ENCODE data around the gene TACR2.
A peak's percentile ranks its signal among the peaks of the same experiment; 100 is the strongest.

TACR2 gene

DNA sequence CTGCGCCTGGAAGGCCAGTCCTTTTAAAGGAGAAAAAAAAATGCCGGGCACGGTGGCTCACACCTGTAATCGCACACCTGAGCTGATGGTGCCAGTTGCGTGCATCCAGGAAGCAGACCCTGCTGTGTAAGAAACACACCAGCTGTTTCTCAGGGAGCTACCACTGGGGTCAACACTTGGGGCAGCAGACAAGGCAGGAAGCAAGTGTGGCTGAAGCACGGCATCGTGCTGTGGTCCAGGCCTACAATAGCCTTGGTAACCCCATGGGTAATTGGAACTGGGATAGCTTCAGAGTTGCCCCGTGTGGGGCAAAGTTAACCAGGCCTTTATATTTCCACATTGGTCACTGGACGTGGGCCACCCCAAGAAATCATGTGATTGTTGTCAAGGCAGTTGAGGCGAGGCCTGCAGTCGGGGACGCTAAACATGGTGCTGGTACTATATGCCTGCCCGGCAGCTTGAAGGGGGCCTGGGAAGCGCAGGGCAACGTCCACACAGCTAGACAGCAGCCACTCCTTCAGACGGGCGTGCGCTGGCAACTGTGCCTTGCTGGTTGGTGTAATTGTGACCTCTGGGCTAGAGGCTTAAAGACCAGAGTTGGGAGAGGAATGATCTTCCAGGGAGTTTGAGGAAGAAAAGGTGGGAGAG lies 2.5 kb upstream of the TACR2 start:
- DNase-seq (ENCODE audit: low spot score), result no peak

GRCh38 chr10:69418052-69418752 lies 1.5 kb upstream of the TACR2 start:
- no peak for DNase-seq (ENCODE audit: low spot score)

DNA sequence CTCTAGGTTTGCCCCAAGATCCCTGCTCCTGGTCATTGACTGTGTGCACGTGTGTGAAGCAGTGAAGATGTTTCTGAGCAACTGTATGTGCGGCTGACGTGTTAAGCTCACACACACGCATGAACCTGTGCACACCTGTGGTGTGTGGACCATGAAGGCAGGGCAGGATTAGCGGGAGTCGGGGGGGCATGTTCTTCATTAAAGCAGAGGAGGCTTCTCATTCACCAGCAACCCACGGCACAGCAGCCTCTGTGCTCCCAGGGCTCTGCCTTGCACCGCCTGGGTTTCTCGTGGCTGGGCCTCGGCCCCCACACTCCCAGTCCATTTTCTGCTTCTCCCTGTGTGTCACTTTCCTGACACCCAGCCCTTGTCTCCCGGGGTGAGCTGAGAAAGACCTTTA lies 824 bp upstream of the TACR2 start:
- DNase-seq (ENCODE audit: low spot score), result no peak

DNA sequence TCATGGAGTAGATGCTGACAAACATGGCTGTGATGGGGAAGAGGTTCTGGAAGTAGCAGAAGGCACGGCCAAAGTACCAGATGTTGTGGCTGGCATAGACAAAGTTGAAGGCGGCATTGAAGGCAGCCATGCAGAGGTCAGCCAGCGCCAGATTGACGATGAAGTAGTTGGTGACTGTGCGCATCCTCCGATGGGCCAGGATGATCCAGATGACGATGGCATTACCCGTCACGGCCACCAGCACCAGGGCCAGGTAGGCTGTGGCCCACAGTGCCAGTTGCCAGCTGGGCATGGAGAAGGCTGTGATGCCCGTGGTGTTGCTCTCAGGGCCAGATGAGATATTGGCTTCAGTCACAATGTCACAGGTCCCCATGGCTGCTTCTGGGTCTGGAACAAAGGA lies 767 bp downstream of the TACR2 start:
- no peak for DNase-seq (ENCODE audit: low spot score)

- DNase-seq (ENCODE audit: low spot score), result no peak
Observed at GRCh38 chr10:69415049-69415448, 1.7 kb downstream of the TACR2 start.

- no peak for DNase-seq (ENCODE audit: low spot score)
Observed at GRCh38 chr10:69414036-69415018, 2.4 kb downstream of the TACR2 start.

DNA sequence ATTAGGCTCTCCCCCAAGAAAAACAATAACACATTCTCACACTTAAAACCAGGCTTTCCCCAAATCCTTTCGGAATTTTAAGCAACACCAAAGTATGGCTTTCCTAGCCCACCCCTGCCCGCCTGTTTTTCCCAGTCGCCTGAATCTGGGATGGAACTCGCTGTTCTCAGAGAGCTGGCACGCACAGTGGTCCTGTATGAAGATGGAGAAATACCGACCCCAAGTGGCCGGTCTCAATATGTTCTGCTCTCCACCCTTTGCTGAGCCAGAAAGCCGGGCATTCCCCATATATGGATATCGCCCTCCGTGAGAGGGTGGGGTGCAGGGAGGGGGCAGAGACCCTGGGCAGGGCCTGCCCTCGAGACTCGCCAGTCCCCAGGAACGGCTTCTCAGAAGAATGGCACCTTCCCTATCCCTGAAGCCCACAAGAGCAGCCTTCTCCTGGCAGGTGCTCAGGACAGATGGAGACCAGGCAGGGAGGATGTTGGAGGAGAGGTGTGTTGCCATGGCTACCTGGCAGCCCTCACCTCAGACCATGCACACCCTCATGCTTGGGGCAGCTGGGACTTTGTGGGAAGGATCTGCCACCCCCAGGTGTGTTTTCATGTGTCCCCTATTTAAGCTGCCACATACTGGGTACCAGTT lies 3.4 kb downstream of the TACR2 start:
- peak; percentile 82 for DNase-seq (ENCODE audit: low spot score)

- DNase-seq (ENCODE audit: low spot score), result no peak
Observed at GRCh38 chr10:69412232-69412790, 4.4 kb downstream of the TACR2 start.

DNA sequence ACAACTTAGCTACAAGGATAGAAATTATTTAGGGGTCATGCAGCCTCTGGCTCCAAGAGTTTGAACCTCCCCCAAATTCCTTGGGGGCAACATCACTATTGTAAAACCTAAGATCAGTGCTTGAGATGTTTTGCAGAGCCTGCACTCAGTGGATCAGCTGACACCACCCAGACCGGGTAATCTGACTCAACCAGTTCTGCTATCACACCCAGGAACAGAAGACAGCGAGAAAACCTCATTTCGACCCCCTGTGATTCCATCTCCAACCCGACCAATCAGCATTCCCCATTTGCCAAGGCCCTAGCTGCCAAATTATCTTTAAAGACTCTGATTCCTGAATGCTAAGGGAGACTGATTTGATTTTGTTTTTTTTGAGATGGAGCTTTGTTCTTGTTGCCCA lies 5.2 kb downstream of the TACR2 start:
- DNase-seq (ENCODE audit: low spot score), result no peak

GRCh38 chr10:69410487-69410886 lies 6.2 kb downstream of the TACR2 start:
- DNase-seq (ENCODE audit: low spot score), result no peak

GRCh38 chr10:69409968-69410367 lies 6.8 kb downstream of the TACR2 start:
- DNase-seq (ENCODE audit: low spot score), result no peak

- DNase-seq (ENCODE audit: low spot score), result no peak
Observed at GRCh38 chr10:69409176-69409495, 7.6 kb downstream of the TACR2 start.

GRCh38 chr10:69408318-69409175 lies 8.2 kb downstream of the TACR2 start:
- peak; percentile 97 for DNase-seq (ENCODE audit: low spot score)

DNA sequence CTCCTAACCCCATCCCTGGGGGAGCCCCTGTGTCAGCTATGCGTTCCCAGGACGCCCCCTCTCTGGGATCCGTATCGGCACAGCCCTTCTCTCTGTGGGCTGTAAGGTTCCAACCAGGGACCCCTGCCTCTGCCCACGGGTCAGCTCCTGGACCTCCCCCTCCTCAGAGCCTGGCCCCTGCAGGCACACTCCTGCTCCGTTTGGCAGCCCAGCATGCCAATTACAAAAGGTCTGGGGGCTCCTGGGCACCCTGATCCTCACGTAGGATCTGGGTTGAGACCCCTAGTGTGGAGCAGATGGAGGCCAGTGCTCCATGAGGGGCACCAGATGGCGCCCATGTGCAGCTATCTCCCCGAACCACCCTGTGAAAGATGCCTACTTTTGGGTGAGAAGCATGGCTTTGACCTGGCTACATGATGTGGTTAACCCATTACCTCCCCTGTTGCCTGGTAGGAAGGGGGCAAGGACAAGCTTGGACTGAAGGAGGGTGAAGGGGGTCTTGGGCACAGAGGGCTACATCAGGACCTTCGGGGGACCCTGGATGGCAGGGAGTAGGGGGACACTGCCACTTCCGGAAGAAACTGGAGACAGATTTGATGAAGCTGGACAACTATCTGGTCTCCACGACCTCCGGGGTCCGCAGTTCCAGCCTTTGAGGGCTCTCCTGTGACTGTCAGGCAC lies 9.0 kb downstream of the TACR2 start:
- no peak for DNase-seq (ENCODE audit: low spot score)

- no peak for DNase-seq (ENCODE audit: low spot score)
Observed at GRCh38 chr10:69406816-69407580, 9.7 kb downstream of the TACR2 start.

GRCh38 chr10:69406302-69406811 lies 10.4 kb downstream of the TACR2 start:
- DNase-seq (ENCODE audit: low spot score), result no peak

GRCh38 chr10:69405221-69405620 lies 11.5 kb downstream of the TACR2 start:
- DNase-seq (ENCODE audit: low spot score), result no peak

- no peak for DNase-seq (ENCODE audit: low spot score)
Observed at GRCh38 chr10:69404786-69405185, 11.9 kb downstream of the TACR2 start.

GRCh38 chr10:69403519-69403918 lies 13.2 kb downstream of the TACR2 start:
- DNase-seq (ENCODE audit: low spot score), result peak; percentile 80
